CD14-positive monocyte (primary cell): Measurements from ENCODE around the gene LYG1. TPM values are rescaled to one million over a fixed set of nuclear protein-coding genes. Genes with fewer than 3 reads are reported as not detected.
"Not testable (repeated sequence)": the region's sequence is repeated elsewhere in the genome, so short reads cannot be mapped to it uniquely, and the experiment has no call there.

Source experiments
- DNase-seq, 3 donors: peaks; one replicate each; pipeline ENCODE4 v3.0.0-alpha.2; 2011 to 2022
- H2AFZ ChIP-seq: 2 replicates; pipeline ENCODE4 v1.6.0; 2012; ENCODE audit warnings: mild to moderate bottlenecking, low read depth, low read length, inconsistent platforms; ENCODE audit not compliant: insufficient read depth, poor library complexity, severe bottlenecking
- H3K27ac ChIP-seq, 2 donors: 1 replicate in 1 of 2; 2 replicates in 1 of 2; pipeline ENCODE4 v1.5.1; 2012 to 2013; ENCODE audit warnings: low read length in 2 of 2, control low read depth in 1 of 2, inconsistent platforms in 1 of 2, low read depth in 1 of 2, mild to moderate bottlenecking in 1 of 2
- H3K27me3 ChIP-seq, 2 donors: one replicate each; pipeline versions ENCODE4 v1.6.0 to v1.6.1; 2011 to 2013; ENCODE audit warnings: low read length in 2 of 2; ENCODE audit not compliant: control insufficient read depth in 2 of 2, insufficient read depth in 2 of 2
- H3K36me3 ChIP-seq, 2 donors: replicated peaks in 1 of 2; 1 replicate in 1 of 2; 2 replicates in 1 of 2; pipeline versions ENCODE4 v1.5.1 to v1.6.1; 2012 to 2013; ENCODE audit warnings: low read length in 2 of 2, control low read depth in 1 of 2, inconsistent platforms in 1 of 2, mild to moderate bottlenecking in 1 of 2; ENCODE audit not compliant: insufficient read depth in 2 of 2, control insufficient read depth in 1 of 2
- H3K4me1 ChIP-seq, 2 donors: 1 replicate in 1 of 2; 2 replicates in 1 of 2; pipeline versions ENCODE4 v1.5.1 to v1.6.1; 2012 to 2013; ENCODE audit warnings: low read length in 2 of 2, control low read depth in 1 of 2, inconsistent platforms in 1 of 2, mild to moderate bottlenecking in 1 of 2, moderate library complexity in 1 of 2; ENCODE audit not compliant: insufficient read depth in 2 of 2, control insufficient read depth in 1 of 2
- H3K4me2 ChIP-seq: replicated peaks from 2 replicates; pipeline ENCODE3; 2012; ENCODE audit warnings: low read length, moderate library complexity, mild to moderate bottlenecking; ENCODE audit not compliant: poor library complexity, severe bottlenecking; ENCODE audit errors: extremely low read depth
- H3K4me3 ChIP-seq, 3 experiments: fragments of 200-600 bp in 1 of 3; sonication (generic) in 1 of 3; replicated peaks in 1 of 3; 1 replicate in 2 of 3; 2 replicates in 1 of 3; pipeline ENCODE4 v1.5.1; 2011 to 2013; ENCODE audit warnings: low read length in 3 of 3, mild to moderate bottlenecking in 3 of 3, control low read depth in 2 of 3, low read depth in 2 of 3, inconsistent platforms in 1 of 3, moderate library complexity in 1 of 3
- H3K79me2 ChIP-seq: 2 replicates; pipeline ENCODE4 v1.6.0; 2012; ENCODE audit warnings: mild to moderate bottlenecking, control low read depth, inconsistent platforms, low read length, moderate library complexity; ENCODE audit not compliant: insufficient read depth
- H3K9ac ChIP-seq: 2 replicates; pipeline ENCODE4 v1.6.0; 2017; ENCODE audit warnings: low read length, mild to moderate bottlenecking; ENCODE audit not compliant: insufficient read depth, poor library complexity, severe bottlenecking
- H3K9me3 ChIP-seq, 2 donors: replicated peaks in 1 of 2; 1 replicate in 1 of 2; 2 replicates in 1 of 2; pipeline versions ENCODE4 v1.5.1 to v1.6.1; 2012 to 2013; ENCODE audit warnings: low read length in 2 of 2, control low read depth in 1 of 2; ENCODE audit not compliant: control insufficient read depth in 1 of 2, insufficient read depth in 1 of 2
- H4K20me1 ChIP-seq: 2 replicates; pipeline ENCODE4 v1.6.0; 2012; ENCODE audit warnings: mild to moderate bottlenecking, low read length, control low read depth, moderate library complexity; ENCODE audit not compliant: insufficient read depth
- H3K27ac Mint-ChIP-seq, 7 donors: one replicate each; pipeline ENCODE4 v1.8.0; 2020; ENCODE audit warnings: mild to moderate bottlenecking in 7 of 7, mixed read lengths in 7 of 7, moderate library complexity in 6 of 7, inconsistent platforms in 2 of 7
- H3K27me3 Mint-ChIP-seq, 3 donors: one replicate each; pipeline ENCODE4 v1.8.0; 2021 to 2022; ENCODE audit warnings: low read depth in 3 of 3, mild to moderate bottlenecking in 3 of 3, mixed read lengths in 3 of 3, moderate library complexity in 3 of 3, inconsistent platforms in 1 of 3
- H3K36me3 Mint-ChIP-seq, 2 donors: one replicate each; pipeline ENCODE4 v1.8.0; 2020; ENCODE audit warnings: mixed read lengths in 2 of 2, inconsistent platforms in 1 of 2, mild to moderate bottlenecking in 1 of 2
- H3K4me1 Mint-ChIP-seq: one replicate; pipeline ENCODE4 v1.8.0; 2020; ENCODE audit warnings: mild to moderate bottlenecking, mixed read lengths
- H3K4me3 Mint-ChIP-seq, 2 donors: one replicate each; pipeline ENCODE4 v1.8.0; 2020; ENCODE audit warnings: mild to moderate bottlenecking in 2 of 2, mixed read lengths in 2 of 2, moderate library complexity in 1 of 2
- H3K9me3 Mint-ChIP-seq, 7 donors: one replicate each; pipeline ENCODE4 v1.8.0; 2020 to 2022; ENCODE audit warnings: mixed read lengths in 7 of 7, mild to moderate bottlenecking in 6 of 7, moderate library complexity in 6 of 7, inconsistent platforms in 2 of 7
- CTCF ChIP-seq: fragments of 200-600 bp; IDR thresholded peaks from one replicate; pipeline ENCODE4 v1.8.0; 2022; ENCODE audit warnings: antibody characterized with exemption, mild to moderate bottlenecking
- WGBS: methylation state at CpG from one replicate; pipeline ENCODE4 v1.1.5; 2013; ENCODE audit warnings: missing lambda C conversion rate; ENCODE audit not compliant: insufficient coverage; 5-methylcytosine and 5-hydroxymethylcytosine counted together
- intact Hi-C, 2 donors: fragments of 100-400 bp; cut with micrococcal nuclease; formaldehyde crosslinking; loops; one replicate each; pipeline versions ENCODE4 v1.15.0 to v1.15.1; 2023
- polyA plus RNA-seq, 3 donors: library from polyadenylated mRNA; depleted of rRNA in 1 of 3; unstranded in 2 of 3; stranded (reverse) in 1 of 3; fragments of 300-500 nt in 2 of 3; fragments of >200 nt in 1 of 3; fragmentation: Illumina TruSeq in 2 of 3; gene quantifications; 1 replicate in 2 of 3; 2 replicates in 1 of 3; pipeline ENCODE4 v1.2.3, GENCODE V29; 2012 to 2021

Gene LYG1
- polyA plus RNA-seq, 3 donors: 0.29 to 5.6 TPM; not detected in 1

GRCh38 chr2:99325384-99325783, 24.4 kb upstream of the LYG1 start:
- Mint-ChIP-seq H3K27ac (no peak overlapping the region), H3K36me3 (peaks cover 68 to 97% of the 10 kb centered on the region in 2 donors), H3K4me3 (no peak overlapping the region), H3K9me3 (peaks cover 0 to 1% (median 0%) of the 10 kb centered on the region in 7 donors), H3K4me1 (no peaks in the 10 kb centered on the region), H3K27me3 (peaks cover 0 to 2% (median 0%) of the 10 kb centered on the region in 3 donors)
- no peaks in the 10 kb centered on the region for H3K9me3 ChIP-seq
- H3K27ac ChIP-seq: no peak overlapping the region
- no peak for TF ChIP-seq CTCF
- H3K4me1 ChIP-seq: no peaks in the 10 kb centered on the region
- H3K9ac ChIP-seq: no peak overlapping the region
- peaks cover 89 to 96% of the 10 kb centered on the region in 2 donors for H3K36me3 ChIP-seq
- 89% methylated on average over 4 of the region's 5 CpGs for WGBS
- no peak overlapping the region for H3K4me3 ChIP-seq
- intact Hi-C loops: no loop called here
- H3K79me2 ChIP-seq: peaks cover 14% of the 10 kb centered on the region
- no peak for DNase-seq
- peaks cover 18% of the 10 kb centered on the region for H4K20me1 ChIP-seq
- H2AFZ ChIP-seq: no peak overlapping the region
- no peak overlapping the region for H3K4me2 ChIP-seq
- no peaks in the 10 kb centered on the region for H3K27me3 ChIP-seq

- H2AFZ ChIP-seq, H3K27me3 ChIP-seq, H3K27me3 Mint-ChIP-seq, H3K4me1 Mint-ChIP-seq, H3K9ac ChIP-seq, H3K27ac ChIP-seq, H3K4me1 ChIP-seq, H3K79me2 ChIP-seq, H3K4me3 ChIP-seq, DNase-seq, H4K20me1 ChIP-seq, H3K4me3 Mint-ChIP-seq, H3K4me2 ChIP-seq, H3K27ac Mint-ChIP-seq, intact Hi-C loops: not testable (repeated sequence)
- Histone ChIP-seq H3K9me3 (peaks cover 0 to 10% of the 10 kb centered on the region in 2 donors), H3K36me3 (peaks cover 58 to 59% of the 10 kb centered on the region in 2 donors)
- Mint-ChIP-seq H3K36me3 (peaks cover 50 to 63% of the 10 kb centered on the region in 2 donors), H3K9me3 (peaks cover 0 to 13% (median 11%) of the 10 kb centered on the region in 7 donors)
- WGBS: 100% methylated on average over 7 of the region's 7 CpGs
These were observed 16.8 kb upstream of the LYG1 start for GRCh38 chr2:99317873-99318200.
